ENCODE results near the gene TIGD4. TPM values are rescaled to one million over a fixed set of nuclear protein-coding genes. Genes with fewer than 3 reads are reported as not detected.
A peak's percentile ranks its signal among the peaks of the same experiment; 100 is the strongest.

TIGD4 gene
- 0.05 and 0.17 TPM in 2 replicates for total RNA-seq

DNA sequence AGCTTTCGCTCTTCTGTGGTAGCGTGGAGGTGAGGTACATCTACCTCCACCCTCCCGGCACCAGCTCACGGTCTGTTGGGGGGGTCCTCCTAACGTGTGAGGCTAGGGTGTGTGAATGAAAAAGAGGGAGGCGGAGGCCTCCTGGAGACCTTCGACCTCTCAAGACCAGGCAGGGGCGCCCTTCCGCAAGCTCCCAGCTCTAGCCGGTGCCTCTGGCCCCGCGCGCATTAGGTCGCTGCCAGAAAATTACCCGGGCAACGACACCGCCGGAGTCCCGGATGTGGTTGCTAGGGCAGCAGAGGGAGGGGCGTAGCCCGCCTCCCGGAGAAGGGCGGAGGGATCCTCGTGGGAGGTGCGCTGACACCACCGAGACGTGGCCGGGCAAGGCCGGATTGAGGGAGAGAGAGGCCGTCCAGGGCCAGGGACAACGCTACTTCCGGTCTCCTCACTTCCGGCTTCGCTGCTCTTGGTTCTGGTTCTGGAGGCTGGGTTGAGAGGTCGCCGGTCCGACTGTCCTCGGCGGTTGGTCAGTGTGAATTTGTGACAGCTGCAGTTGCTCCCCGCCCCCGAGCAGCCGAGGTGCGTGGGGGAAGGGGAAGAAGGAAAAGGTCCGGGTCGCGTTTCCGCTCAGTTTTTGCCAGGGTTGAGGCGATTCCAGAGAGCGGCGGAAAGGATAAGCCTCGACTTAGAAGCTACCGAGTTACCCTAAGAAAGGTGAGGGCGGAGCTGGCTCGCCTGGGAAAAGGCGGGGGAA, at the start of gene TIGD4, which contains the start of gene ARFIP1:
TIGD4 (minus strand) TSS at position 218 of the 754 bp plus-strand sequence. CDS start 8,726 bp downstream, outside the sequence.
ARFIP1 (plus strand) TSS at position 442 of the 754 bp plus-strand sequence. CDS start 49,680 bp downstream, outside the sequence.
- DNase-seq, result peak; percentile 97

DNA sequence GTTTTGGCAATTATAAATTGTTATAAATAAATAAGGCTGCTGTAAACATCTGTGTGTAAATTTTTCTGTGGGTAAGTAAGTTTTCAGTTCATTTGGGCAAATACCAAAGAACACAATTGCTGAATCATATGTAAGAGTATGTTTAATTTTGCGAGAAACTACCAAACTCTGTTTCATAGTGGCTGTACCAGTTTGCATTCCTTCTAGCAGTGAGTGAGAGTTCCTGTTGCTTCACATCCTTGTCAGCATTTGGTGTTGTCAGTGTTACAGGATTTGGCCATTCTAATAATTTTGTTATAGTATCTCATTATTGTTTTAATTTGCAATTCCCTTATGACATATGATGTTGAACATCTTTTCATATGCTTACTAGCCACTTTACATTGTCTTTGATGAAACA, 48.6 kb upstream of the TIGD4 start:
- no peak for DNase-seq

DNA sequence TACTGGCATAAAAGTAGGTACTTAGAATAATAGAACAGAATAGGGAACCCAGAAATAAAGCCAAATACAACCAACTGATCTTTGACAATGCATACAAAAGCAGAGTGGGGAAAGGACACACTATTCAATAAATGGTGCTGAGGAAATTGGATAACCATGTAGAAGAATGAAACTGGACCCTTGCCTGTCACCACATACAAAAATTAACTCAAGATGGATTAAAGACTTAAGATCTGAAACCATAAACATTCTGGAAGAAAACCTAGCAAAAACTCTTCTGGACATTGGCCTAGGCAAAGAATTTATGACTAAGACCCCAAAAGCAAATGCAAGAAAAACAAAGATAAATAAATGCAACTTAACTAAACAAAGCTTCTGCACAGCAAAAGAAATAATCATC, 45.8 kb upstream of the TIGD4 start:
- no peak for DNase-seq

DNA sequence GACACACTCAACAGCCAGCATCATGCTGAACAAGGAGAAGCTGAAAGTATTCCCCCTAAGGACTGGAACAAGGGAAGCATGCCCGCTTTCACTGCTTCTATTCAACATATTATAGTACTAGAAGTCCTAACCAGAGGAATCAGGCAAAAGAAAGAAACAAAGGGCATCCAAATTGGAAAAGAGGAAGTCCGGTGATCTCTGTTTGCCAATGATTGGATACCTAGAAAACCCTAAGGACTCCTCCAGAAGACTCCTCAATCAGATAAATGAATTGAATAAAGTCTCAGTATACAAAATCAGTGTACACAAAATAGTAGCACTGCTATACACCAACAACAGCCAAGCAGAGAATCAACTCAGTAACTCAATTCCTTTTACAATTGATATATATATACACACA, 45.0 kb upstream of the TIGD4 start:
- DNase-seq, result no peak

DNA sequence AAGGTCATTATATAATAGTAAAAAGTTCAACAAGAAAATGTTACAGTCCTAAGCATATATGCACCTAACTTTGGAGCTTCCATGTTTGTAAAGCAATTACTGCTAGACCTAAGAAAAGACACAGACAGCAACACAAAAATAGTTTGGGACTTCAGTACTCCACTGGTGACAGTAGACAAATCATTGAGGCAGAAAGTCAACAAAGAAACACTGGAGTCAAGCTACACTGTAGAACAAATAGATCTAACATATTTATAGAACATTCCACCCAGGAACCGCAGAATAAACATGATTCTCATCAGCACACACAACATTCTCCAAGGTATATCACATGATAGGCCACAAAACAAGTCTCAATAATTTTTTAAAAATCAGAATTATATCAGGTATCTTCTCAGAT, 42.8 kb upstream of the TIGD4 start:
- DNase-seq, result no peak

DNA sequence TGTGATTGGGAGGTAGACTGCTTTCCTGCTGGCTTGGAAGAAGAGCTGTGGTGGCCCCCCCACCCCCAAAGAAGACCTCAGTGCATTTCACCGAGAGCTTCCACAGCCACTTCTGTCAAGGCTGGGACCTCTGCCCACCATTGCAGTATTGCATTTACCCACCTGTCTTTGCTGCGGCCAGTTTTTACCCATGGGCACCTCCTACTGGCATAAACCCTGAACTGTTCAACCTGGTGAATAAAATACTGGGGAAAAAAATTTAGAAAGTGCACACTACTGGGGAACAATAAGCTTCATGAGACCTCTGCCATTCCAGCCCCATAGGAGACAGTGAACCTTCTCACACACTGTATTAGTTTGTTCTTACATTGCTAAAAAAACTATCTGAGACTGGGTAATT, 40.5 kb upstream of the TIGD4 start:
- DNase-seq, result no peak

DNA sequence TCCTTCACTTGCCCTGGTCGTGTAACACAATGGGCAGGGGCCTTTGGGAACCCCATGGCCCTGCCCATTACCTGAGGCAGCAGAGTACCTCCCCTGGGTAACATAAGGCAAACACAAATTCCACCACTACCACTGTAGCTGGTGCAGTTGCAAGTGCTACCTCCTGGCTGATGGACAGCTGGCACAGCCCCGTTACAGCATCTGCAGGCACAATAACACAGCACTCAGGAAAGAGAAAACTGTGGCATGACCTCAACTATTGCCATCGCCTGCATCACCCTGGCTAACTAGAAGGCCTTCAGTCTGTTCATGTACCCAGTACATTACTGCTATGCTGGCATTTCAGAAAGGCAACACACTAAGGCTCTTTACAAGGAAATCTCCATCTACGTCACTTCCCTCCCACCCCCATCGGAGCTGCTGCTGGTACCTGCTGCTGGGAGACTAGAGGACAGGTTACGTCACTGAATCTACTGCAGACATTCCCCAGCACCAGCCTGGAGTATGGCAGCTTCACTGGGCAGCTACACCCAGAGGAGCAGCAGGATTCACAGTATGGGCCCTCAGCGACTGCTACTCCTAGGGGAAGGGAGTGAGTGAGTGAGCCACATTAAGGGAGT, 39.6 kb upstream of the TIGD4 start:
- no peak for DNase-seq

DNA sequence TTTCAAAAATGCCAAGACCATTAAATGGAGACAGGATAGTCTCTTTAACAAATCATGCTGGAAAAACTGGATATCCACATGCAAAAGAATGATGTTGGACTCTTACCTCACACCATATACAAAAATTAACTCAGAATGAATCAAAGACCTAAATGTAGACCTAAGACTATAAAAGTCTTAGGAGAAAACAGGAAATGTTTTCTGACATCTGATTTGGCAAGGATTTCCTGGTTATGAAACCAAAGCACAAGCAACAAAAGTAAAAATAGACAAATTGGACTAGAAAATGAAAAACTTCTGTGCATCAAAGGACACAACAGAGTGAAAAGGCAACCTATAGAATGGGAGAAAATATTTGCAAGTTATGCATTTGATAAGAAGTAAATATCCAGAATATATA, 37.8 kb upstream of the TIGD4 start:
- peak; percentile 50 for DNase-seq

DNA sequence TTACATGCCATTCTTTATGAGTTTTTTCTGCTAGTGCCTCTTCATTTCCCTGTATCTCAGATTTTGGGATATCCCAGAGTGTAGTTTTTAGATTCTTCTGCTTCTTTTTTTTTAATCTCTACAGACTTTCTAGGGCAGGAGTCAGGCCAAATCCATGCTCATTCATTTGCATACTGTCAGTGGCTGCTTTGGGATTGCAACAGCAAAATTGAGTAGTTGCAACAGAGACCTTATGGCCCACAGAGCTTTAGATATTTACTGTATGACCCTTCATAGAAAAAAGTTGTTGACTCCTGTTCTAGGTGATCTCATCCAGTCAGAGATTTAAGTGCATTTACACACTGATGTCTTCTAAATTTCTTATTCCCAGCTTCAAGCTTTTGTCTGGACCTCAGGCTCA, 35.5 kb upstream of the TIGD4 start:
- no peak for DNase-seq

DNA sequence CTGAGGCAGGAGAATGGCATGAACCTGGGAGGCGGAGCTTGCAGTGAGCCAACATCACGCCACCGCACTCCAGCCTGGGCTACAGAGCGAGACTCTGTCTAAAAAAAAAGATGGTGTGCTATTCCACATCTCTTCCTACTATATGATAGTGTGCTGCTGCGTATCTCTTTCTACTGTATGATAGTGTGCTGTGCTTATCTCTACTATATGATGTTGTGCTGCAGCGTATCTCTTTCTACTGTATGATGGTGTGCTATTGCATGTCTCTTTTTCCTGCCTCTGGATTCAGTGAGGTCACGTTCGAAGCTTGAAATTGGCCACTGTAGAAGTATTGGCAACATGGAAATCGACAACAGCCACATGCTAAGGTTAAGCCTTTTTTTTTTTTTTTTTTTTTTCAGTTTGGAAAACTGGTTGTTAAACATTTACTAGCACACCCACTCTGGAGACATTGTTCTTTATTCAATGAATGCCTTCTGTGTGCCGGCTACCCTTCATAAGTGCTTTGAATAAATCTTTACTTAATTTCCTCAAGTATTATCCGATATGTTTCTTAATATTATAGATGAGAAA, 31.3 kb upstream of the TIGD4 start:
- no peak for DNase-seq

DNA sequence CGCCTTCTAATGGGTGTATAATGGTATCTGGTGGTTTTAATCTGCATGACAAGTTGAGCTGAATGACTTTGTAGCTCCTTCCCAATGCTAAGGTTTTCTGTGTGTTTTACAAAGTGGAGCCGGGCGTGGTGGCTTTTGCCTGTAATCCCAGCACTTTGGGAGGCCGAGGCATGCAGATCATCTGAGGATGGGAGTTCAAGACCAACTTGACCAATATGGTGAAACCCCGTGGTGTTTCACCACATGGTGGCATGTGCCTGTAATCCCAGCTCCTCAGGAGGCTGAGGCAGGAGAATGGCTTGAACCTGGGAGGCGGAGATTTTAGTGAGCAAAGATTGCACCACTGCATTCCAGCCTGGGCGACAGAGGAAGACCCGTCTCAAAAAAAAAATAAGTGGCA, 29.1 kb upstream of the TIGD4 start:
- DNase-seq, result no peak

DNA sequence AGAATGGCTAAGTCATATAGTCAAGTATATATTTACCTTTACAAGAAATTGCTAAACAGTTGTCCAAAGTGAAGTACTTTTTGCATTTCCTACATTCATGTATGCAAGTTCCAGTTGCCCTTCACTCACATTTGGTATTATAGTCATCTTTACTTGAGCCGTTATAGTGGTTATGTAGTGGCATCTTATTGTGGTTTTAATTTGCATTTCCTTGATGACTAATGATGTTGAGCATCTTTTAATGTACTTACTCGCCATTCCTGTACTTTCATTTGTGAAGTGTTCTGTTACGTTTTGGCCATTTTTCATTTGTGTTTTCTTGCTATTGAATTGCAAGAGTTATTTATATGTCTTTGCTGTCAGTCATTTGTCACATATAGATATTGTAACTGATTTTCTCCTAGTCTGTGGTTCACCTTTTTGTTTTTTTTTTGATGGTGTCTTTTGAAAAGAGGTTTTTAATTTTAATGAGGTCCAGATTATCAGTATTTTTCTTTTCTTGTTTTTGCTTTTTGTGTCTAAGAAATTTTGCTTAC, 27.8 kb upstream of the TIGD4 start:
- no peak for DNase-seq

DNA sequence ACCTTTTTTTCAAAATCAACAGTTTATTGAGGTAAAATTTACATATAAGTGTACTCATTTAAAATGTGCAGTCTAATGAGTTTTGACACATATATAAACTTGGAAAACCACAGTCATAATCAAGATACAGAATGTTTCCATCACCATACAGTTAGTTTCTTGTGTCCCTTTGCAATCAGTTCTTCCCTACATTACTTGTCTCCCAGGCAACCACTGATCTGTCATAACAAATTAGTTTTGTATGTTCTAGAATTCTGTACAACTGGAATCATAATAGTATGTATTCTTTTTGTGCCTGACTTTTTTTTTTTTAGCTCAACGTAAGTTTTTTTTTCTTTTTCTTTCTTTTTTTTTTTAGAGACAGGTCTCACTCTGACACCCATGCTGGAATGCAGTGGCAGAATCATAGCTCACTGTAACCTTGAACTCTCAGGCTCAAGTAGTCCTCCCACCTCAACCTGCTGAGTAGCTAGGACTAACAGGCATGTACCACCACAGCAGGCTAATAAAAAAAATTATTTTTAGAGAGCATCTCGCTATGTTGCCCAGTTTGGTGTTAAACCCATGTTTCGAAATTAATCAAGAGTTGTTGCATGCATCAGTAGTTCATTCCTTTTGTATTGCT, 27.1 kb upstream of the TIGD4 start:
- no peak for DNase-seq

DNA sequence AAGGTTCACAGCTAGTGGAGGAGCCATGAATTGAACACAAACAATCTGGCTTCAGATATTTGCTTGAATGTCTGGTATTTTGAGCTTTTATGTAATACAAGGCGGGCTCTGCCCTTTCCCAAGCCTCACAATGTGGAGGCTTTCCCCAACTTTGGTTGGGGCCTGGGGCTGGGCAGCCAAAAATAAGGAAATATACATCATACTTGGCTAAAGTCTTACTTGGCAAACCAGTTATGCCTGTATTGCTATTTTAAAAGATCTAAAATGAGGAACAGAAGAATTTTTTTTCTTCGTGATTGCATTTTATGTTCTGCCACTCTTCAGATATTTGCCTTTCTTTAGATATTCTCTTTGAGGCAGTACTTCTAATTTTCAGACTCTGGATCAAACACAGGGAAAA, 26.3 kb upstream of the TIGD4 start:
- DNase-seq, result no peak

DNA sequence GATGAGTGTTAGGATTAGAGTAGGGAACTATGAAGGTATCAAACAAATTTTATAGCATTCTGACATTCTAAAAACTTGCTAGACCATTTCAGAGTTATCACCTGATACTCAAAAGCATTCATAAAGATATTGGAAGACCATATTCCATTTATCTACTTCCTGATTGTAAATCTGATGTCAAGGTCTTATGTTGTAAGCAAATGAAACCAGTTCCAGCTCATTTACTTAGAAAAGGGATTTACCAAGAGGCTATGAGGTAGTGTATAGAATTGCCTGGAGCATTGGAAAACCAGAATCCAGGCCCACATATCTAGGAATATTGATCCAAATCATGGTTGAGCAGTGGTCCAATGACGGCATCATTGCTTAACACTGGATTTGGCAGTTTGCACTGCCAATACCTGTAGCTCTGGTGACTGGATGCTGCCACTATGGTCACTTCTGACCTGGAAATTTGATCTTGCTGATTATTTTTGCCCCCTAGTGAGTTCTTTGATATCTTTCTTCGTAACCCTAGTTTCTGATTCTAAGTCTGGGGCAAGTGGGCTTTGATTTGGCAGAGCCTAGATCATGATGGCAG, 25.6 kb upstream of the TIGD4 start:
- no peak for DNase-seq

DNA sequence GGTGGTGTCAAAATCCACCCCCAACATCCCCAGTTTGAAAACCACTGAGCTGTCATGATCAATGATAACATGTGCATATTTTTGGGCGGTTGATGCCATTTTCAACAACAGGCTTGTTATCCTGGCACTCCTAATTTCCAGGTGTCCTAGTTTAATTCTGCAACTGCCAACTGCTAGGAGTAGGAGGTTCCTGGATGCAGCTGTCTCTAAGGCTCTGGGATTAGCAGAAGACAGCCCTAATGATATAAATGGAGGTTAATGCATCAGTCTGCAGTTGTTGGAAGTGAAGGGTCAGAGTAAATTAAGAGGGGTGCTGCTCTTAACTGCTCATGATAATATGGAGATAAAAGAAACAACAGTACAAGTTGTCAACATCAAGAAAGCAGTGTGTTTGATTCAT, 24.0 kb upstream of the TIGD4 start:
- DNase-seq, result no peak

DNA sequence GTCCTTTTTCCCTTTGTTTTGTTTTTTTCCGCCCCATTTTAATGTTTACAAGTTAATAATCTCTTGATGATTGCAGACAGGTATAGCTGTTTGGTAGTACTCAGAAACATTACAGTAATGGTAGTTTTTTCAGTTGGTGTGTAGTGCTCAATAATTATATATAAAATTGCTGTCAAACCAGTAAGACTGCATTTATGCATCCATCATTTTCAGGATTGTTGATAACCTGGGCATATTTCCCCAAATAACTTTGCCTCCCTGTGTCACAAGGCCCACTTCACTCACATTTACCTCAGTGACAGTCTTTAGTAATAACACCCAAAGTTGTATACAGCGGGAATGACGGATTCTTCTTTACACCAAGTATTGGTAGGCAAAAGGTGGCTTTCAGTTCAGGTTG, 16.4 kb upstream of the TIGD4 start:
- DNase-seq, result no peak

DNA sequence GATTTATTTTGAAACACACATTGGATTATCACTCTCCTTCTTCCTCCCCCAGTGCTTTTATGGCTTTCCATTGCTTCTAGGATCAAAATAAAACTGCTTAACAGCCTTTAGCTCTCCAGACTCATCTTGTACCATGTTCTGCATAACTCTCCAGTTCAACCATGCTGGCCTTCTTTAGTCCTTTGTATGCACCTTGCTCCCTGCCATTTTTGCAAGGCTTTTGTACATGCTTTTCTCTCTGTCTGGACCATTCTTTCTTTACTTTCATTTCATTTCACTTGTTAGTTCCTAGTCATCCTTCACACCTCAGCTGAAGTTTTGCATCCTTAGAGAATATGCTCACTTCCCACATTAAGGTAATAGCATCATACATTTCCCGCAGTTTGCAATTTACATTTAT, 7.1 kb upstream of the TIGD4 start:
- DNase-seq, result no peak

DNA sequence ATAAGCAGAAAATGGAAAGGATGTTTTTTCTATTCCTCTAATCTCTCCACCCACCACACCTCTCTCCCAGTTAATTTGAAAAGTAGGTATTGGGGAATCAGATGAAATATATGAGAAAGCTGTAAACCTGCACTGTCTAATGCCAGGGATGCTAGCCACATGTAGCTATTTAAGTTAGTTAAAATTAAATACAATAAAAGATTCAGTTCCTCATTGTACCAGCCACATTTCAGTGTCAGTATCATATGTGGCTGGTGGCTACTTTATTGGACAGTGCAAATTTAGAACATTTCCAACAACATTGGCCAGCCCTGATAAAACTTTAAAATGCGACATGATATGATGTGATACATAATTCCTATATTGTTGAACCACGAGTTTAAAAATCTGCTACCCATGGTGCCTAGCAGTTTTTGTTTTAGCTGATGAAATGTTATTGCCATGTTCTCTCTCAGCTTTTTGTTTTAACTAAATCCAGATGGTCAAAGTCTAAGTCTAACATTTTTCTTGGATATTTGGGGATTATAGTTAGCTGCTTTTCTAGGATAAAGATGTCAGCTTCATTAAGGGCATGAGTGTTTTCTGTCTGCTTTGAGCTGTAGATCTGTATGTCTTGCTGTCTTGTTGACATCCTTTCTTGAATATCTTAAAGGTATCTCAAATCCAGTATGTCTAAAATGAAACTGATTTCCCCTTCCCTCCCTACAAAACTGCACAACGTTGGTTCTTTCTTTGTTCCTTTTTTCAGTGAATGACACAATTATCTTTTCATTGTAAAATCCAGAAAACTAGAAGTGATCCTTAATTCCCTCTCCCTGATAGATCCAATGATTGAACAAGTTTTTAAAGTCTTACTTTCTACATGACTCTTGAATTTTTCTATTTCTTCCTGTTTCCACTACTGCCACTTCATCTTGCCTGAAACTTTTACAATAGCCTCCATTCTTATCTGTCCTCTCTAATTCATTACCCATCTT, 6.4 kb upstream of the TIGD4 start:
- DNase-seq, result no peak

DNA sequence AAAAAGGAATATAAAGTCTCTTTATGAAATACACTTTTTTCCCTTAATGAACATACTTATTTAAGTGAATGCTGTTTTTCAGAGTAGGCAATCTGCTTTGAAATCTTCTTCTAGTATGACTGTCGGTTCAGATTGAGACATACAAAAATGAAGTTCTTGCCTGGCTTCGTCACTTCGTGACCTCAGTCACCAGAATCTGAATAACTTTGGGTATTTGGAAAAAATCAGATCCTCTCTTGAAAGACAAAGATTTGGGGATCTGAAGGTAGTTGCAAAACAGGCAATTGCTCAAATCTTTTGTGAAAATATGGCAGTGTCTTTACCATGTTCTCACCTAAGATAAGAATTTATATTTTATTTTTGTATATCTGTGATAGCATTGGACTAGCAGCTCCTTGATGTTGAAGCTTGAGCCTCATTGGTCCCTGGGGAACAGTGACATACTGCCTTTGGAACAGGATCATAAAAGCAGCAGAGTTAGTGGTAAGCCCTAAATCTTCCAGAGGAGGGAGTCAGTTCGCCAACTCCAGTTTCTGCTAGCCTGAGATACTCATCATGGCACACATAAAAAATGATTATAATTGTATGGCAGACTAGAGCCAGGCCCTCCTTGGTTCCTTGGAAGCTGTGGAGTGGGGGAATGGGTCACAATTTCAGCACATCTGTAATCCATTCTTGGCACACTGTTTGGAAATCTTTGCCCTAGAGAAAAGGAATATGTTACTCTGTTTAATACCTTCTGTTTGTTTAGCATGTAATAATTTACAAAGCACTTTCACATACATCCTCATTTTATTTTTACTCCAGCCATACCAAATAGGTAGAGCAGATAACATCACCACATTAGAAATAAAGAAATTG, 5.2 kb upstream of the TIGD4 start:
- peak; percentile 31 for DNase-seq

Data from dermis blood vessel endothelial cell (primary cell).